Midbrain (tissue), 1 donor: Measurements from ENCODE around the gene SMIM21.
A peak's percentile ranks its signal among the peaks of the same experiment; 100 is the strongest.

Source experiments
- DNase-seq: peaks from one replicate; lab custom pipeline; 2025; lab: John Stamatoyannopoulos, UW

Gene SMIM21

DNA sequence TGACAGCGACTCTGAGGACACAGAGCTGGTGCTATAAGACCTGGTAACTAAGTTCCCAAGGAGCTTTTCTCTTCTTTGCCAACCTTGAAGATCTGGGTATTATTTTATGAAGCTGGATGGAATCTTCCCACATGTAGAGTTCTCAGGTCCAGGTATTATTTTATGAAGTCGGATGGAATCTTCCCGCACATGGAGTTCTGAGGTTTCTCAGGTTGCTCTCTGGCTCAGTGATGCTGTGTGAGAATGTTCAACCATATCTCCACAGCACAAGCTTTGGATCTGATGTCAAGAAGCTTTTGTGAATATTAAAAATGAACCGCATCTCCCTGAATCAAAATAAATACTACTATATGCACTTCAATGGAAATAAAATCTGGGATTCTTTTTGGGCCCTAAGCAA, at the start of gene SMIM21:
Gene SMIM21 (minus strand): TSS at position 101 of the 400 bp plus-strand sequence. CDS start 140 bp downstream, outside the sequence.
- no peak for DNase-seq

- no peak for DNase-seq
Measured at GRCh38 chr18:75475228-75475627, 47.7 kb upstream of the SMIM21 start.

DNA sequence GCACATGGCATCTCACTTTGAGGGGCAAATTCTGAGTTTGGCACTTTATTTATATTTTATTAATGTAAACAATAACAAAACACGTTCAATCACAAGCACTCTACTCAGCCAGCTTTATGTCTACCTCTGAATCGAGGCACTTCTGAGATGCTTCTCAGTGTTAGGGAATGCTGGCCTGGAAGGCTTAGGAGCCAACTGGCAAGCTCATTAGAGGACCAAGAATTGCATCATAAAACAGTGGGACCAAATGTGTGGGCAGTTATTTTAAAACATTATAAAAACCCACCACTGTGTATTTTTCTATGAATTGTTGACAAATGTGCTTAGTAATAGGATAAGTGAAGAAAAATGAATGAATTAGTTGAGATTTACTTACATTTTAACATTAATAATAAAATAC, 46.8 kb upstream of the SMIM21 start:
- no peak for DNase-seq

DNA sequence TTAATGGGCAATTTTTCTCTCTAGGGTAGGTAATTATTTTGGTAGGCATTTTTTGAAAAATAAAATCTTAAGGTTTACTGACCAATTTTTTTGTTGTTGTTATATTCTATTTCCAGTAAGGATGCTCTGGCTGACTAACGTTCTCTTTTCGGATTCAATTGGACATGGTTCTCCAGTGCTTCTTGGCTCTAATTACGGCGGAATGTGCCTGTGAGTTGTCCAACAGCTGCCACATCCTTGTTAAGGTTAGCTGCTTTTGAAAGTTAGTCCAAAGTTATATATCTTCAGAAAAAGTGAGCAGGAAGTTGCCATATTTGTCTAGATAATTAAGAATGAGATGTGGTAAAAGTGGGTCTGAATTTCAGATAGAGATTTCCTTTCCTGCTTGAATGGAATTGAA, 45.8 kb upstream of the SMIM21 start:
- no peak for DNase-seq

DNA sequence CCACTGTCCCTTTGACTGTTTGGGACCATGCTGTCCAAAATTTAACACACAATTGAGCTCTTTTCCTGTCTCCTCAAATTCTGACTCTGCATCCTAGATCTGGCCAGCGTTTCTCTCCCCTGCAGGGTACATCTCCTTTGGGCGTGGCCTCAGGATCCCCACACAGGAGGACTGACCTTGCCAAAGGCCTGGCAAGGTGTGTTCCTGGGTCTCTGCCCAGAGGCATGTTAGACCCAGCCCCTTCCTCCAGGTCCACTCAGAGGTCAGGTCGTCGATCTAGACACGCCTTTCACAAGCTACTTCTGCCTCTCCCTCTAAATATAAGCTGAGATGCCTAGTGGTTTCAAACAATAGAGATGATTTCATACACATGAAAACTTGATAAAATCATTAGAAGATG, 45.4 kb upstream of the SMIM21 start:
- no peak for DNase-seq

DNA sequence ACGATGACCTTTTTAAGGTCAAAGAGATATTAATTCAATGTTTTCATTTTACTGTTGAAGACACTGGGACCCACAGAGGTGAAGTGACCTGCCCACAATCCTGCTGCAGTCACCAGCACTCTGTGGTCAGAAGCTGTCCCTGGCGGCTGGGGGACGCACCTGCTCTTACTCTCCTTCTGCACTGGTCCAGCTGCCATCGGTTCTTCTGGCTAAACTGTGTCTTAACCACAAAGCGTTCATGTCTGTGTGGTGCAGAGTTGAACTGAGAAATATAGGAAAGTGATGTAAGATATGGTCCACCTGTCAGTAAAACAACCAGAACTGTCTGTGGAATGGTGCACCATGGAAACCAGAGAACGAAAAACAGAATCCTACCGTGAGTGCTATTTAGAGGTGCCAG, 44.9 kb upstream of the SMIM21 start:
- DNase-seq: no peak

GRCh38 chr18:75471850-75472249, 44.3 kb upstream of the SMIM21 start:
- DNase-seq: no peak

DNA sequence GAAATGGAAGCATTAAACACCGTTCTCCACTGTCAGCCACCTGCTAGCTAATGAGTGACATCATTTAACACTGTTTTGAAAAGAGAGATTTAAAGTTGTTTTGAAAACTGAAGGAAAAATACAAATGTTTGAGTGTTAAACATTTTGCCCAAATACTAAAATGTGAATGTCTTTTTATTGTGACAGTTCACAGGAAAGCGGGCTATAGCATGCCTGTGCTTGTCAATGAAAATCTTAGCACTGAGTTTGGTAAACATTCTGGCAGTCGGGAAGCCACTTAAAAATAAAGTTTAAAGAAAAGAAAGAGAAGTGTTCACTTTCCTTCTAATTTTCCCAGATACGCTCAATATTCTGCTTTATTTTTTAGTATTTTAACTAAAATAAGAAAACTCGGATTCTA, 40.3 kb upstream of the SMIM21 start:
- no peak for DNase-seq

- DNase-seq: no peak
Measured at GRCh38 chr18:75467281-75467795, 39.8 kb upstream of the SMIM21 start.

GRCh38 chr18:75464356-75464755, 36.9 kb upstream of the SMIM21 start:
- DNase-seq: no peak

DNA sequence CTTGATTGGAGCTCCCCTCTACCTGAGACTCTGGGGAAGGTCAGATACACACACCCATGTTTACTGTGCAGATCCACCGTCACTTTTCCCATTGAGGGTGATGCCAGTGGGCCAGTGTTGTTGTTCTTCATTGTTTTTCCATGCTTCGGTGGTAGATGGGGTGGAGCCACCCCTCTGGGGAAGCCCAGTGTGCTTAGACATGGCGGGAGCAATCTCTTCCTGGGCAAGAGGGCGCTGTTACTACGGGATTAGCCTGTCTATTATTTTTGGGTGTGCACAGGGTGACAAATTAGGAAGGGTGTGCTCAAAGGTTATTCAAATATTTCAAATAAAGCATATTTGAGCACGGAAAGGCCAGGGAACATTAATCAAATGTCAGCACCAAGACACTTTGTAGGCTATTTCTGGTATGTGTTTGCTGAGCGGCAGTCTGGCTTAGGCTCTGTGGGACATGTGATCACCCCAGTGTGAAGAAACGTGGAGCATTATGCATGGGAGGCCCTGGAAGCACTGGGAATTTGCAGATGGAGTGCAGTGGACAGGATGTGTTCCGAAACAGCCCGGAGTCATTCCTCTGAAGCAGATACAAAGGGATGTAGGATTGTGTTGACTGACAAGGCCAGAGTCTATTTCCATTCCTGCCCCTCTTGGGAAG, 34.8 kb upstream of the SMIM21 start:
- no peak for DNase-seq

GRCh38 chr18:75456199-75456631, 28.7 kb upstream of the SMIM21 start:
- DNase-seq: no peak

DNA sequence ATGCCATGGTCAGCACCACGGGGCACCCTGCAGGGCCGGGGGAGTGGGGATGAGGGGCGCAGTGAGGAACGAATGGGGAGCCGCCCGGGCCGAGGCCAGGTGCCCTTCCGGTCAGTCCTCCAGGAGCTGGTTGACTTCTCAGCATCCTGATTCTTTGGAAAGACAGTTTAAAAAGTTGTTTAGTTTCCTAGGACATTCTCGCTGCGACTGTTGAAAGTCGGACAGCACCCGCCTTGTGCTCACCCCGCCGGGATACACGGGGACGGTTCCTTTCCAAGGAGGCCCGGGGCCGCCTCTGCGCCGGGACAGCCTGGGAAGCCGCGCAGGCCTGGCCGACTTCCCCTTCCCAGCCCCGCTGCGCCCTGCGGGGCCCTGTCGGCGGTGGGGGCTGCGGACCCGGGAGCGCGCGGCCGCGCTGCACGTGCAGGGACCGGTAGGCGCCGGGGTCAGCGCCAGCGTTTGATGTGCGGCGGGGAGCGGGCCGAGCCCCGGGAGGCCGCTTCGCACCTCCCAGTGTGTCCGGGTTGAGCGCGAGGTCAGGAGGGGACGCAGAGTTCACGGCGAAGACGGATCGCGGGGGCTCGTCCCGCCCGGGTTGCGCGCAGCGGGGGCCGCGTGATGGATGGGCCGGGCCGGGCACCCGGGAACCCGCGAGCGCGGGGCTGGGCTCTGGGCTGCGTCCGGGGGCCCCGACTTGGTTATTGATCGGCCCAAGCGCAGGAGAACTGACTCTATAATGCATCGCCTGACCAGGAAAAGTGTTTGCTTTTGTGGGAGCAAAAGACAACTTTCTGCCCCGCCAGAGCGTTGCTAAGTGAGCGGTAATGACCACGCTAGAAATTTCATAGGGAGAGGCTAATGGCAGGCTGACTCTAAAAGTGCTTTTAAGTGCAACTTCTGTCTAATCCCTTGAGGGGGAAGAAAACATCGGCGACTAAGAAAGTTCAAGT, 28.0 kb upstream of the SMIM21 start:
- DNase-seq: peak; percentile 8

- DNase-seq: no peak
Measured at GRCh38 chr18:75454022-75454795, 26.7 kb upstream of the SMIM21 start.

- no peak for DNase-seq
Measured at GRCh38 chr18:75450906-75451305, 23.4 kb upstream of the SMIM21 start.

DNA sequence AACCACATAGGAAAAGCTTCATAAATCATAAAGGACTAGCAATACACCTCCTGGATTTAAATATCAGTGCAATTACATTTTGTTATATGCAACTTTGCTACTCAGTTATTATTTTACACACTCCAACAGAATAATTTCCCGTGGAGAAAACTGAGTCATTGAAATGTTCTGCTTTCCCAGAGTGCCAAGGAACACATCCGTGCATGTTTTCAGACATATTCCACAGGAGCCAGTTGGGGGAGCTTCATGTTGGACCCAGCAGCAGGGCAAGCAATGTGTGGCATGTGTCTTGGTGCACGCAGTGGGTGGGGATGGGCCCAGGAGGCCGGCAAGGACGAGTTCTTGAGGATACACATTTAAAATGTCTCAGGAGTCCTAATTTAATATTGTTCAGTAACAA, 14.4 kb upstream of the SMIM21 start:
- no peak for DNase-seq

DNA sequence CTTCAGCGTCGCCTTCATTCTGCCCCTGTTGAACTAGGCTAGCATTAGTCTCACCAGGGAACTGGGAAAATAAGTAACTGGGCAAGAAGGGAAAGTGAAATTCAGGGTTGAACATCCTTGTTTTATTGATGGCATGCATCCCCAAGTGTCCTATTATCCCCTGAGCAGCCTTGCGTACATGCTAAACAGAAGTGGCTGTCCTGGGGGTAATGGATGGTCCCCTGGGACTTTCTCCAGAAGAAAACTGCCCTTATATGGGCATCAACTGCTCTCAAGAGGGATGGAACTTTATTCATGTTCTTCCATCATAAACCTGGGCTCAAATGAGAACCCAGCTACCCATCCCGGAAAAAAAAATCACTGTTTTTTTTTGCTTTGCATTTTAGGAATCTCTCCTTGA, 11.8 kb upstream of the SMIM21 start:
- DNase-seq: no peak

DNA sequence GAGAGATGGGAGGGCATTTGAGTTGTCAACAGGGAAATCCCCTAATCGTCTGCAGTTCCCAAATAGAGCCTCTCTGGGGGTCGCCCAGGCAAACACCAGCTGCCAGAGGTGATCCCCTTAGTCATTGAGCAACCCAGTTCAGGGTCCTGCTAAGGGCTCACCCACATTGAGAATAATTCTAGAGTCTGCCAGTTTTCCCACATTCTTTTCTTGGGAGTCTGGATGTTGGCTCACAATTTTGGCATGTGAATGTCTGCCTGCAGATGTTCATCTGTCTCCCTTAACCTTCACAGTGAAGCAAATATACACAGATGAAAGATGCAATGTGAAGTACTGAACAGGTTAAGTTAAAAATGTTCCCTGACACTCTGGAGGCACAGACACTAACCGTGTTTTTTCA, 11.4 kb upstream of the SMIM21 start:
- DNase-seq: no peak

- no peak for DNase-seq
Measured at GRCh38 chr18:75437979-75438378, 10.5 kb upstream of the SMIM21 start.

DNA sequence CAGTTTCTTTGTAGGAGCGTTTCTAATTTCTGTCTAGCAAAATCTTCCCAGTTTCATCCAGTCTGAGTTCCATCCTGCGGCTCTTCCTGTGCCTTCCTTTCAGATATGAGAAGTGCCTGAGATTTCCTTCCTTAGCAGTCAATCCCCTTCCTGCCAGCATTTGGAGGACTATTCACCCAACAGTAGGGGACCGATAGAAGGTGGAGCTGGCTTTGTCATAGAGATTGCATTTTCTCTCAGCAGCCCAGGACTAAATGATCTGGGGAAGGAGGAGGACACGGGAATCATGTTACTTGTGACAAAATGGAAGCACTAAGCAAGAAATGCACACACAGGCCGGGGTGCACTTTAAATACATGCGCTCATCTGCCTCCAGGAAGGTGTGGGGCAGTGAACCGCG, 5.6 kb upstream of the SMIM21 start:
- no peak for DNase-seq

DNA sequence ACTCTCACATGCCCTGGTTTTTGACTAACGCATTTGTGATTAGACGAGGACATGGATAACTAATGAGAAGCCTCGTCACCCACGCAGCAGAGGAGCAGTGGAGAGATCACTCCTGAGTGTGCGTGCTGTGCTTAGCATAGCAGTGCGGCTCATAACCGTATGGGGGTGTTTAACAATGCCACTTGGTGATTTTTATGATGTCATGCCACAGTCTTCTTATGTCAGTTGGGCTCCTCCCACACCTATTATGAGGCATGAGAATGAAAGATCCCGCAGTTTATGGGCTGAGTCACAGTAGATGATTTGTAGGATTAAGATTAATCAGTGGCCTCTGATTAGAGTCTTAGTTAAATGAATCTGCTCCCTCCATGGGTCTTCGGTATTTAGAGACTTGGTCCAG, 2.5 kb upstream of the SMIM21 start:
- DNase-seq: no peak

- DNase-seq: no peak
Measured at GRCh38 chr18:75428490-75428889, 987 bp upstream of the SMIM21 start.
